Fibroblast of lung (primary cell): ENCODE measurements around the gene COP1. TPM values are rescaled to one million over a fixed set of nuclear protein-coding genes. Genes with fewer than 3 reads are reported as not detected.

Experiments
- DNase-seq, 2 donors: peaks; one replicate each; pipeline versions ENCODE4 v3.0.0 to v3.0.0-alpha.2; 2010; ENCODE audit warnings: low read depth in 2 of 2
- H2AFZ ChIP-seq: 2 replicates; pipeline ENCODE4 v1.5.1; 2012; ENCODE audit warnings: low read length, control low read depth, inconsistent platforms
- H3K27ac ChIP-seq: 2 replicates; pipeline ENCODE4 v1.5.1; 2011; ENCODE audit warnings: low read length, control low read depth; ENCODE audit not compliant: insufficient read depth
- H3K27me3 ChIP-seq: 2 replicates; pipeline ENCODE4 v1.5.1; 2011; ENCODE audit warnings: mild to moderate bottlenecking, low read length; ENCODE audit not compliant: control insufficient read depth, insufficient read depth
- H3K36me3 ChIP-seq: 2 replicates; pipeline ENCODE4 v1.5.1; 2011; ENCODE audit warnings: low read length; ENCODE audit not compliant: control insufficient read depth, insufficient read depth
- H3K4me1 ChIP-seq: 2 replicates; pipeline ENCODE4 v1.5.1; 2011; ENCODE audit warnings: low read length; ENCODE audit not compliant: control insufficient read depth, insufficient read depth; ENCODE audit errors: extremely low read depth
- H3K4me2 ChIP-seq: 2 replicates; pipeline ENCODE4 v1.5.1; 2011; ENCODE audit warnings: low read length, control low read depth; ENCODE audit not compliant: insufficient read depth; ENCODE audit errors: extremely low read depth
- H3K4me3 ChIP-seq, 4 experiments: fragments of 200-600 bp in 1 of 4; sonication (generic) in 1 of 4; replicated peaks in 1 of 4; 2 replicates each; pipeline ENCODE4 v1.5.1; 2011 to 2016; ENCODE audit warnings: low read length in 4 of 4, low read depth in 3 of 4, mild to moderate bottlenecking in 3 of 4, control low read depth in 2 of 4, inconsistent platforms in 1 of 4, mixed read lengths in 1 of 4; ENCODE audit not compliant: insufficient read depth in 1 of 4; ENCODE audit errors: control extremely low read depth in 1 of 4
- H3K79me2 ChIP-seq: 2 replicates; pipeline ENCODE4 v1.5.1; 2012; ENCODE audit warnings: mild to moderate bottlenecking, low read length, inconsistent platforms; ENCODE audit not compliant: control insufficient read depth, insufficient read depth
- H3K9ac ChIP-seq: 2 replicates; pipeline ENCODE4 v1.5.1; 2011; ENCODE audit warnings: mild to moderate bottlenecking, low read length, control low read depth; ENCODE audit not compliant: insufficient read depth
- H3K9me3 ChIP-seq: 2 replicates; pipeline ENCODE4 v1.5.1; 2012; ENCODE audit warnings: low read depth, low read length; ENCODE audit not compliant: control insufficient read depth, insufficient read depth
- H4K20me1 ChIP-seq: 2 replicates; pipeline ENCODE4 v1.5.1; 2011; ENCODE audit warnings: low read length; ENCODE audit not compliant: control insufficient read depth, insufficient read depth; ENCODE audit errors: extremely low read depth
- CTCF ChIP-seq, 2 donors: IDR thresholded peaks in 1 of 2; conservative IDR thresholded peaks in 1 of 2; 1 replicate in 1 of 2; 2 replicates in 1 of 2; pipeline ENCODE4 v1.5.1; 2011 to 2012; ENCODE audit warnings: low read length in 2 of 2, control low read depth in 1 of 2, inconsistent platforms in 1 of 2, low read depth in 1 of 2, mild to moderate bottlenecking in 1 of 2
- EZH2 ChIP-seq: IDR thresholded peaks from 2 replicates; pipeline ENCODE4 v1.5.1; 2012; ENCODE audit warnings: low read length, control low read depth, mild to moderate bottlenecking; ENCODE audit errors: missing control alignments
- polyA plus RNA-seq, 2 donors: library from polyadenylated mRNA; depleted of rRNA in 1 of 2; stranded (reverse) in 1 of 2; unstranded in 1 of 2; fragments of >200 nt; gene quantifications; 2 replicates each; pipeline ENCODE4 v1.2.1, GENCODE V29; 2011 to 2012; ENCODE audit warnings: missing spikeins in 1 of 2
- total RNA-seq: library from RNA; depleted of rRNA; stranded (reverse); fragments of >200 nt; gene quantifications from 2 replicates; pipeline ENCODE4 v1.2.1, GENCODE V29; 2014

The COP1 gene
- total and polyA plus RNA-seq, 2 donors (not counting 1 experiment from before 2014, with no cell fraction given) = 42.0 to 48.1 TPM

GRCh38 chr1:176073524-176074157, 133.4 kb downstream of the COP1 start:
- Histone ChIP-seq H3K9ac (no peak overlapping the region), H3K79me2 (no peaks in the 10 kb centered on the region), H4K20me1 (no peaks in the 10 kb centered on the region), H3K36me3 (no peaks in the 10 kb centered on the region), H3K27me3 (no peaks in the 10 kb centered on the region), H3K27ac (no peak overlapping the region), H3K9me3 (no peaks in the 10 kb centered on the region), H2AFZ (no peak overlapping the region), H3K4me1 (no peaks in the 10 kb centered on the region), H3K4me2 (no peak overlapping the region), H3K4me3 (no peak overlapping the region)
- peak; percentile 61 to 78 for DNase-seq
- no peak for TF ChIP-seq EZH2
- TF ChIP-seq CTCF (conservative IDR thresholded peaks at IDR 0.05 in 1 of 2, IDR thresholded peaks at IDR 0.05 in 1 of 2; ENCODE audit: low read depth in 1 of 2, low read length in 2 of 2) = peak; percentile 54 to 62

DNA sequence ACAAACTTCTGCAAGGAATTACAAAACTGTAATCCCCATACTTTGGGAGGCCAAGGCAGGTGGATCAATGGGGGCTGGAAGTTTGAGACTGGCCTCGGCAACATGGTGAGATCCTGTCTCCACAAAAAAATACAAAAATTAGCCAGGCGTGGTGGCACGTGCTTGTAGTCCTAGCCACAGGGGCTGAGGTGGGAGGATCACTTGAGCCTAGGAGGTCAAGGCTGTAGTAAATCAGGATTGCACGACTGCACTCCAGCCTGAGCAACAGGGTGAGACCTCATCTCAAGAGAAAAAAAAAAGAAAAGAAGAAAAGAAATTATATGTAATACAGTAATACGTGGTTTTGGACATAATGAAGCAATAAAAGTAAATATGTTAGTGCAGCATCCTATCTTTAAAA, 138.2 kb downstream of the COP1 start:
- H3K9me3 ChIP-seq = no peaks in the 10 kb centered on the region
- H2AFZ ChIP-seq = no peak overlapping the region
- no peaks in the 10 kb centered on the region for H3K27me3 ChIP-seq
- H3K9ac ChIP-seq = no peak overlapping the region
- H4K20me1 ChIP-seq = no peaks in the 10 kb centered on the region
- DNase-seq = no peak
- no peak overlapping the region for H3K4me3 ChIP-seq
- no peak for TF ChIP-seq CTCF (conservative IDR thresholded peaks at IDR 0.05 in 1 of 2, IDR thresholded peaks at IDR 0.05 in 1 of 2; ENCODE audit: low read depth in 1 of 2, low read length in 2 of 2)
- TF ChIP-seq EZH2 = no peak
- no peaks in the 10 kb centered on the region for H3K4me1 ChIP-seq
- no peak overlapping the region for H3K4me2 ChIP-seq
- no peaks in the 10 kb centered on the region for H3K36me3 ChIP-seq
- H3K27ac ChIP-seq = no peak overlapping the region
- H3K79me2 ChIP-seq = no peaks in the 10 kb centered on the region

DNA sequence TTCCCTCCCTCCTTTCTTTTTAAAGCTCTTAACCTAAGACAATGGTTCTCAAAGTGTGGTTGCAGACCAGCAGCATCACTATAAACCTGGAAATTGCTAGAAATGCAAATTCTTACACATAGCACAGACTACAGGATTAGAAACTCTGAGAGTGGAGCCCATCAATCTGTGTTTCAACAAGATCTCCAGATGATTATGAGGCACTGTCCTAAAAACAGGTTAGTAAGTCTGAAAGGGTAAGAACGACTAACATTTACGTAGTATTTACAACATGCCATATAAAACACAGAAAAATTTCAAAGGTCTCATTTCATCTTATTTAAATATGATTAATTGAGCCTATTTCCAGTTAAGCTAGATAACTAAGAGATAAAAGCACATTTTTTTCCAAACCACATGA, 138.8 kb downstream of the COP1 start:
- H3K9ac ChIP-seq = no peak overlapping the region
- H3K27ac ChIP-seq = no peak overlapping the region
- peak in 1 of 2 donors; percentile 13 for DNase-seq
- no peak overlapping the region for H3K4me2 ChIP-seq
- no peak for TF ChIP-seq EZH2
- TF ChIP-seq CTCF (conservative IDR thresholded peaks at IDR 0.05 in 1 of 2, IDR thresholded peaks at IDR 0.05 in 1 of 2; ENCODE audit: low read depth in 1 of 2, low read length in 2 of 2) = no peak
- no peak overlapping the region for H2AFZ ChIP-seq
- no peaks in the 10 kb centered on the region for H4K20me1 ChIP-seq
- H3K4me3 ChIP-seq = no peak overlapping the region
- no peaks in the 10 kb centered on the region for H3K79me2 ChIP-seq
- no peaks in the 10 kb centered on the region for H3K9me3 ChIP-seq
- H3K27me3 ChIP-seq = no peaks in the 10 kb centered on the region
- H3K36me3 ChIP-seq = no peaks in the 10 kb centered on the region
- no peaks in the 10 kb centered on the region for H3K4me1 ChIP-seq
